Measurements from ENCODE around the gene CSF1. TPM values are rescaled to one million over a fixed set of nuclear protein-coding genes. Genes with fewer than 3 reads are reported as not detected.
"Not testable (repeated sequence)": the region's sequence is repeated elsewhere in the genome, so short reads cannot be mapped to it uniquely, and the experiment has no call there.

The CSF1 gene, protein sequence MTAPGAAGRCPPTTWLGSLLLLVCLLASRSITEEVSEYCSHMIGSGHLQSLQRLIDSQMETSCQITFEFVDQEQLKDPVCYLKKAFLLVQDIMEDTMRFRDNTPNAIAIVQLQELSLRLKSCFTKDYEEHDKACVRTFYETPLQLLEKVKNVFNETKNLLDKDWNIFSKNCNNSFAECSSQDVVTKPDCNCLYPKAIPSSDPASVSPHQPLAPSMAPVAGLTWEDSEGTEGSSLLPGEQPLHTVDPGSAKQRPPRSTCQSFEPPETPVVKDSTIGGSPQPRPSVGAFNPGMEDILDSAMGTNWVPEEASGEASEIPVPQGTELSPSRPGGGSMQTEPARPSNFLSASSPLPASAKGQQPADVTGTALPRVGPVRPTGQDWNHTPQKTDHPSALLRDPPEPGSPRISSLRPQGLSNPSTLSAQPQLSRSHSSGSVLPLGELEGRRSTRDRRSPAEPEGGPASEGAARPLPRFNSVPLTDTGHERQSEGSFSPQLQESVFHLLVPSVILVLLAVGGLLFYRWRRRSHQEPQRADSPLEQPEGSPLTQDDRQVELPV
- polyA plus RNA-seq (1.5 to 2.3 TPM (median 1.8 TPM) in 3 replicates), polyA minus RNA-seq (0.32 to 2.8 TPM (median 1.2 TPM) in 3 replicates)
- polyA plus RNA-seq (2011; ENCODE audit: low read depth): not detected
- 0.90 and 1.5 TPM in 2 replicates for polyA plus RNA-seq (2011; cell fraction: cytosol; rRNA removed)
- 3.6 and 5.6 TPM in 2 replicates for polyA plus RNA-seq (2011; cell fraction: nucleus; rRNA removed)
- 0.34 and 1.4 TPM in 2 replicates for polyA plus RNA-seq (2012; ENCODE audit: low replicate concordance)
- 0.96 TPM for polyA minus RNA-seq (2011; cell fraction: cytosol; rRNA and poly(A)+ RNA removed)
- 3.5 and 4.2 TPM in 2 replicates for polyA minus RNA-seq (2011; cell fraction: nucleus; rRNA and poly(A)+ RNA removed)

DNA sequence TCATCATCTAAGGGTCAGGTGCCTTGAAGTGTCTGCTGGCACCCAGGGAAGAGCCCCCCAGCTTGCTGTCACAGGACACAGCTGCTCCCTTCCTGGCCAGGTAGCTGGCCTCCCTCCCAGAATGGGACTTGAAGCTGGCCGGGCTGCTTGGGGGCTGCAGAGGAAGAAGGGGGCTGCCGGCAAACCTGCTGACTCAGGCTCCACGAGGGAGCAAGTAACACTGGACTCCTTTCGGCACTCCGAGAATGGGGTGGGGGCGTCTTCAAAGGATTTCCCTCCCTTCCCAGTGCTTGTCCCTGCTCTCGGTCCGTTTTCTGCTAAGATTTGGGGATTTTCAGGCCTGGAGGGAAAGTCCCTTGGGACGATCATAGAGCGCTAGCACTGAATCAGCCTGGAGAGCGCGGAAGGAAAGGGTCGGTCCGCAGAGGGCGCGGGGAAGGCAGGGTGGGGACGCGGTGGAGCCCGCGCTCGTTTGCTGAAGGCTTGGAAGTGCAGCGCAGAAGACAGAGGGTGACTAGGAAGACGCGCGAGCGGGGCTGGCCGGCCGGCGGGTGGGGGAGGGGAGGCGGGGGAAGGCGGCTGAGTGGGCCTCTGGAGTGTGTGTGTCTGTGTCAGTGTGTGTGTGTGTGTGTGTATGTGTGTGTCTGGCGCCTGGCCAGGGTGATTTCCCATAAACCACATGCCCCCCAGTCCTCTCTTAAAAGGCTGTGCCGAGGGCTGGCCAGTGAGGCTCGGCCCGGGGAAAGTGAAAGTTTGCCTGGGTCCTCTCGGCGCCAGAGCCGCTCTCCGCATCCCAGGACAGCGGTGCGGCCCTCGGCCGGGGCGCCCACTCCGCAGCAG lies at the start of gene CSF1:
TSS of gene CSF1 (plus strand) at position 727 of the 840 bp plus-strand sequence. CDS start 175 bp downstream, outside the sequence.
- H3K9ac ChIP-seq (ENCODE audit: control insufficient read depth, extremely low read depth, insufficient read depth, low read length): peak within 1 kb of the TSS; percentile 72
- no peaks in the 10 kb centered on the region for H3K9me3 ChIP-seq (ENCODE audit: control insufficient read depth, low read depth, low read length)
- no peaks in the 10 kb centered on the region for H3K36me3 ChIP-seq (ENCODE audit: control insufficient read depth in 2 of 2, extremely low read depth in 1 of 2, insufficient read depth in 2 of 2, low read length in 2 of 2)
- peak within 1 kb of the TSS; percentile 47 to 65 (median 60) for H3K4me3 ChIP-seq (ENCODE audit: control insufficient read depth in 2 of 3, extremely low read depth in 1 of 3, insufficient read depth in 2 of 3, low read depth in 1 of 3, low read length in 3 of 3)
- DNase-seq (ENCODE audit: low read depth, low spot score): no peak
- peak within 1 kb of the TSS; percentile 78 for H2AFZ ChIP-seq (ENCODE audit: control insufficient read depth, low read length)
- H3K79me2 ChIP-seq (ENCODE audit: control insufficient read depth, insufficient read depth, low read length): no peaks in the 10 kb centered on the region
- dilution Hi-C loops (cut with MboI; ENCODE audit: extremely low pct_ligation_motif_present, low sequenced_read_pairs): no loop called here
- no peaks in the 10 kb centered on the region for H4K20me1 ChIP-seq (ENCODE audit: control insufficient read depth, extremely low read depth, insufficient read depth, low read length)
- H3K4me1 ChIP-seq (ENCODE audit: control insufficient read depth, extremely low read depth, insufficient read depth, low read length): peaks cover 11% of the 10 kb centered on the region
- H3K4me2 ChIP-seq (ENCODE audit: control insufficient read depth, extremely low read depth, insufficient read depth, low read depth, low read length): peak within 1 kb of the TSS; percentile 76
- H3K27me3 ChIP-seq (ENCODE audit: control insufficient read depth, extremely low read depth, insufficient read depth, low read length): peaks cover 23% of the 10 kb centered on the region
- no peaks in the 10 kb centered on the region for H3K9me1 ChIP-seq (ENCODE audit: control insufficient read depth, extremely low read depth, insufficient read depth, low read length)
- H3K27ac ChIP-seq (ENCODE audit: control insufficient read depth, insufficient read depth, low read length): no peak within 1 kb of the TSS
- no peak for TF ChIP-seq EZH2 (IDR thresholded peaks at IDR 0.05; ENCODE audit: low read length)
- TF ChIP-seq, protein P1, sequence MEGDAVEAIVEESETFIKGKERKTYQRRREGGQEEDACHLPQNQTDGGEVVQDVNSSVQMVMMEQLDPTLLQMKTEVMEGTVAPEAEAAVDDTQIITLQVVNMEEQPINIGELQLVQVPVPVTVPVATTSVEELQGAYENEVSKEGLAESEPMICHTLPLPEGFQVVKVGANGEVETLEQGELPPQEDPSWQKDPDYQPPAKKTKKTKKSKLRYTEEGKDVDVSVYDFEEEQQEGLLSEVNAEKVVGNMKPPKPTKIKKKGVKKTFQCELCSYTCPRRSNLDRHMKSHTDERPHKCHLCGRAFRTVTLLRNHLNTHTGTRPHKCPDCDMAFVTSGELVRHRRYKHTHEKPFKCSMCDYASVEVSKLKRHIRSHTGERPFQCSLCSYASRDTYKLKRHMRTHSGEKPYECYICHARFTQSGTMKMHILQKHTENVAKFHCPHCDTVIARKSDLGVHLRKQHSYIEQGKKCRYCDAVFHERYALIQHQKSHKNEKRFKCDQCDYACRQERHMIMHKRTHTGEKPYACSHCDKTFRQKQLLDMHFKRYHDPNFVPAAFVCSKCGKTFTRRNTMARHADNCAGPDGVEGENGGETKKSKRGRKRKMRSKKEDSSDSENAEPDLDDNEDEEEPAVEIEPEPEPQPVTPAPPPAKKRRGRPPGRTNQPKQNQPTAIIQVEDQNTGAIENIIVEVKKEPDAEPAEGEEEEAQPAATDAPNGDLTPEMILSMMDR (optimal IDR thresholded peaks at IDR 0.05 in 1 of 3, IDR thresholded peaks at IDR 0.05 in 1 of 3, conservative IDR thresholded peaks at IDR 0.05 in 1 of 3; ENCODE audit: extremely low read depth in 1 of 3, insufficient read depth in 2 of 3, low read length in 3 of 3): no peak
- no peak for FAIRE-seq

DNA sequence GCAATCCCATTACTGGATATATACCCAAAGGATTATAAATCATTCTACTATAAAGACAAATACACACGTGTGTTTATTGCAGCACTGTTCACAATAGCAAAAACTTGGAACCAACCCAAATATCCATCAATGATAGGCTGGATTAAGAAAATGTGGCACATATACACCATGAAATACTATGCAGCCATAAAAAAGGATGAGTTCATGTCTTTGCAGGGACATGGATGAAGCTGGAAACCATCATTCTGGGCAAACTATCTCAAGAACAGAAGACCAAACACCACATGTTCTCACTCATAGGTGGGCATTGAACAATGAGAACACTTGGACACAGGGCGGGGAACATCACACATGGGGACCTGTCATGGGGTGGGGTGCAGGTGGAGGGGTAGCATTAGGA lies 49.0 kb upstream of the CSF1 start:
- FAIRE-seq; H3K9me1 ChIP-seq (ENCODE audit: control insufficient read depth, extremely low read depth, insufficient read depth, low read length); dilution Hi-C loops (cut with MboI; ENCODE audit: extremely low pct_ligation_motif_present, low sequenced_read_pairs); H3K9me3 ChIP-seq (ENCODE audit: control insufficient read depth, low read depth, low read length); H3K27me3 ChIP-seq (ENCODE audit: control insufficient read depth, extremely low read depth, insufficient read depth, low read length); H3K4me2 ChIP-seq (ENCODE audit: control insufficient read depth, extremely low read depth, insufficient read depth, low read depth, low read length); H3K36me3 ChIP-seq (ENCODE audit: control insufficient read depth in 2 of 2, extremely low read depth in 1 of 2, insufficient read depth in 2 of 2, low read length in 2 of 2); H3K4me1 ChIP-seq (ENCODE audit: control insufficient read depth, extremely low read depth, insufficient read depth, low read length); DNase-seq (ENCODE audit: low read depth, low spot score); H3K79me2 ChIP-seq (ENCODE audit: control insufficient read depth, insufficient read depth, low read length); H3K27ac ChIP-seq (ENCODE audit: control insufficient read depth, insufficient read depth, low read length); H2AFZ ChIP-seq (ENCODE audit: control insufficient read depth, low read length); H3K9ac ChIP-seq (ENCODE audit: control insufficient read depth, extremely low read depth, insufficient read depth, low read length); H3K4me3 ChIP-seq (ENCODE audit: control insufficient read depth in 2 of 3, extremely low read depth in 1 of 3, insufficient read depth in 2 of 3, low read depth in 1 of 3, low read length in 3 of 3); H4K20me1 ChIP-seq (ENCODE audit: control insufficient read depth, extremely low read depth, insufficient read depth, low read length): not testable (repeated sequence)

All from keratinocyte (primary cell).